Measurements from ENCODE around the gene AKAP13.
A peak's percentile ranks its signal among the peaks of the same experiment; 100 is the strongest.
"Not testable (repeated sequence)": the region's sequence is repeated elsewhere in the genome, so short reads cannot be mapped to it uniquely, and the experiment has no call there.

AKAP13 gene

DNA sequence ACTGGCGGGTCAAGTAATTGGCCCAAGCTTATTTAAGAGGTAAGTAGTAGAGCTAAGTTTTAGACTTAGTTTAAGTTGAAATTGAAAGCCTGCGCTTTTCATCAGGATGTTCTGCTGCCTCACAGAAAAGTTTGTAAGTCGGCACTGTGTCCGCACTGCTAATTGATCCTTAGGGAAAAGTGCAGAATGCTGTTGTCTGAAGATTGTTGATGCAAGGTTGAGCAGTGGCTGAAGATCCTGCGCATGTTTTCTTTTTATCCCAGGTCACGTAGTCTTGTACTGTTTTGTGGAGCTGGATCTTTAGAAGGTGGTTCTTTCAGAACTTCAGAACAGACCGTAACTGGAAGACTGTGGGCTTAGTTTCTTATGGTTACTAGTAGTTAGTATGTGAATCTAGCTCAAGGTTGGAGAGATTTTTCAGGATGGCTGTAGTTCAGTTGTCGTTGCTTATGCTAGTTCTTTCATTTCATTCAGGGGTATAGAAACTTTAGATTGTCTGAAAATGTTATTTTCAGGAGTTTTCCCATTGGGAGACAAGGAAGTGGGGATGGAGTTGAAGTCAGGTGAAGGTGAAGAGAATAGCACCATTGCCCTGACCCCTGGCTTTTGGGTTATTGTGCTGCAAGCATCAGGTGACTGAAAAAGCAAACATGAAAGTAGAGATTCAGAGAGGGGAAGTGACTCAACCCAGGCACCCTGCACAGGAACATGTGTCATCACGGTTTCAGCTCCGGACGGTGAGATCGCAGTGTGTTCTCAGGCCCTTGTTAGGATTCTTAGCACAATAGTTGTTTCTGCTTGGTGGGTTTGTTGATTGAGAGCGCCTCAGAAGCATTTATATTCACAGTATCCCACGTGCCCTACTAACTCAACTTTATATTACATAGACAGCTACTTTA is 32.8 kb downstream of the AKAP13 start:
- peak; percentile 61 for DNase-seq (ENCODE audit: low read depth)

DNA sequence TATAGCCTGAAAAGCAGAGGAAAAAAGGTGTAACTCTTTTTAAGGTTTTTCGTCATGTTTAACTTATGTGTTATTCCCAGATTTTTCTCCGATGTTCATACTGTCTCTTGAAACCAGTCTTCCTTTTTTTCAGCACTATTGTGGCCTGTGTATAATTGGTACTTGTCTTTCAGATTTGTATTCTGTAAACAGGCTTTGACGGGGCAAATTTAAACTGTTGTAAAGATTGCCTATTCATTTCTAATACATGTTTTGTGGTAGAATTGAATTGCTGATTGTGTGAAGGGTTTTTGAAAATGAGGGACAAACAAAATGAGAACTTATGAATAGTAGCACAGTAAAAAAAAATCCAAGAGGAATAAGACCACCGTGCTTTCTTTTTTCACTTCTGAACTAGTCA is 33.6 kb downstream of the AKAP13 start:
- DNase-seq (ENCODE audit: low read depth) = no peak

DNA sequence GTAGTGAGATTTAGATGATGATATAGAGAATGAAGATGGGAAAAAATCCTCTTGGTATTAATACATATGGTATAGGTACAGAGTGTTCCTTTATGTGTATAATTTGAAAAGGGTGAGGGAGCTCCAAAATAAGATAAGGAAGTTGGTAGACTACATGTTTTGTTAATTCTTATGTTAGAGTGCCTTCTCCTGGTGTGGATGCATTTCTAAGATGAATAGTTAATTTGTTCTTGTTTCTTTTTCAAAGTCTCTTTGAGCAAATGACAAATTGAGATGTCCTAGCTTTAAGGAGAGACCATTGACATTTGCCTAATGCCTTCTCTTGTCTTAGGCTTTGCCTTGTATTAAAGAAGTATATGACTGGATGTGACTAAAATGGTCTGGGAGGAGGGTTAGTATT is 34.1 kb downstream of the AKAP13 start:
- no peak for DNase-seq (ENCODE audit: low read depth)

DNA sequence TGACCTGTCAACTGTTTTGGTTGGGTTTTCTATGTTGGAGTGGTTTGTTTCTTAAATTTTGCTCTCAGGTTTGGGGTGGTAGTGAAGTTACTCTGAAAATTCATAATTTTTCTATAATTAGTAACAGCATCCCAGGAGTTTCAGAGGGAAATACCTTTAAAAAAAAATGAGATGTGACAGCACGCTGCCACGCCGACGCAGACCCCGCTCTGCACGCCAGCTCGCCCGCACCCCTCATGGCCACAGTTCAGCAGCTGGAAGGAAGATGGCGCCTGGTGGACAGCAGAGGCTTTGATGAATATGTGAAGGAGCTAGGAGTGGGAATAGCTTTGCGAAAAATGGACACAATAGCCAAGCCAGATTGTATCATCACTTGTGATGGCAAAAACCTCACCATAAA is 34.6 kb downstream of the AKAP13 start:
- DNase-seq (ENCODE audit: low read depth) = no peak

DNA sequence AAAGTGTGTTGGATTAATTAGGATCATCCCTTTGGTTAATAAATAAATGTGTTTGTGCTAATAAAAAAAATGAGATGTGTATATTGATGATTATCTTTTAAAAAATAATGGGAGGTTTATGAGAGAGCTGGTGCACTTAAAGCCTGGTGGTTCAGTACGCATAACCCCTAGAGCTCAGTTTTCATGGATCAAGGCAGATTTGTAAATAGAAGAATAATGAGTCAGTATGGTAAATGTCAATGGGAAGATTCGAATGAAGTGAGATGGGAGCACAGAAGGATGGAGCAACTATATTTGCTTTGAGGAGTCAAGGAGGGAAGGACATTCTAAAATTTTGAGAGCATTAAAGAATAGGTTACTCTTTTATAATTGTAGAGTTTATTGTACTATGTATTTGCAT is 35.4 kb downstream of the AKAP13 start:
- DNase-seq (ENCODE audit: low read depth) = no peak

DNA sequence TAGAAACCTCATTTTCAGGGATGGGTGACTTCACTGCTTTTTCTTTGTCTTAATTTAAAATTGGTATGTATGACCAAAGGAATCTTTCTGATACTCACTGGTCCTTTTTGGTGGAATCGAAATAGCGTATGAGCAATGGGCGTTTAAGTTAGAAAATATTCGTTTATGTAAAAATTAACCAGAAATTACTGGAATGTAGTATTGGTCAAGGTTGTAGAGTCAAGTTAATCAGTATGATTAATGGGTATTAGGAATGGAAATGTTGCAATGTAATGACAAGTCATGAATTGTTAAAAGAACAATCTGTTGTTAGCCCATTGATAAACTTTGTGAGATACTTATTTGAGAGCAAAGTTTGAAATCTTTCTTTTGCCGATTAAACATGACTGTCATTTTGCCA is 36.9 kb downstream of the AKAP13 start:
- no peak for DNase-seq (ENCODE audit: low read depth)

DNA sequence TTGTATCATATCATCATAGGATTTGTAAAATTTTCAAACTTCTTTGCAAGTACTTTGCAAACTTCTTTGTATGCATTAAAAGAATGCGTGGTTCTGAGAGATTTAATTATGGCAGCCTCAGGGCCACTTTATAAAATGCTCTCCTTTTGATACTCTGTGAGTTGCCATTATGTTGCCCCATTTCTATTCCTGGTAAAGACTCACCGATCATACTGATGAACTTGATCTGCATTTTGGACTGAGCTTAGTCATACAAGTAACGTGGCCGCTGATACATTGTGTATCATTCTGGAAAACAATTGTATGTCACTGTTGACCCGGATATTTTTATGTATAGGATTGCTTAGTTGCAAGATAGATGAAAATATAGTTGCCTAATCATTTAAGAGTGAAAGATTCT is 38.8 kb downstream of the AKAP13 start:
- no peak for DNase-seq (ENCODE audit: low read depth)

DNA sequence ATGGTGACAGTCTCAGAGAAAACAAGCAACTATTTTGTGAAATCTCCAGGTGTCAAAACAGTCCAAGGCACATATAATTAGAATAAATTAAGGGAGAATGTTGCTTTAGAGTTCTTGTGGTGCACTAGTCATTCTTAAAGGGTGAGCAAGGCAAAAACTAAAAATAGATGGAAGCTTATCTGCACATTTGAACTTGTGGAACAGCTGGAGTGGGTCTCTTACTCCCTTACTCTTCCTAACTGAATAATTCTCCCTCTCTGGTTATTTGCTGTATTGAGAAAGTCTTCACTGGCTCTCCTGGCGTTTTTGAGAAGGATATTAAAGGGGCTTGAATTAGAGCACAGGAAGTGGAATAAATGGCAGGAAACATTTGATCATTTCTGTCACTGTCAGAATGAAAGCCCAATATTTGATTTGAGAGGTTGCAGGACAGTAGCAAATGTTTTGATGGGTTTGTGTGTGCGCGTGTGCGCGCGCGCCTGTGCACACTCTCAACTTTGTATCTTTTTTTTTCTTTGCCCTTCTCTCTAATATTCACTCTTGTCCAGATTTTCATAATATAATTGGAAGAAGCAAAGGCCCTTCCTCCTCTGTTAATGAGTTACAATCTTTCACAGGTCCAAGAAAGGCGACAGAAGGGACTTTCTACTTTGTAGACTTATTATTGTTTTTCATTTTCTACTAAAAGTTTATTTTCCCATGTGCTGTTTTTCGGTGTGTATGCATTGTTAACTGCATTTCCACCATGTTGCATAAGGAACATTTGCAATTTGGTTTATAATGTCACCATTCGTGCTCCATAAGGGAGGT is 40.9 kb downstream of the AKAP13 start:
- DNase-seq (ENCODE audit: low read depth) = no peak

DNA sequence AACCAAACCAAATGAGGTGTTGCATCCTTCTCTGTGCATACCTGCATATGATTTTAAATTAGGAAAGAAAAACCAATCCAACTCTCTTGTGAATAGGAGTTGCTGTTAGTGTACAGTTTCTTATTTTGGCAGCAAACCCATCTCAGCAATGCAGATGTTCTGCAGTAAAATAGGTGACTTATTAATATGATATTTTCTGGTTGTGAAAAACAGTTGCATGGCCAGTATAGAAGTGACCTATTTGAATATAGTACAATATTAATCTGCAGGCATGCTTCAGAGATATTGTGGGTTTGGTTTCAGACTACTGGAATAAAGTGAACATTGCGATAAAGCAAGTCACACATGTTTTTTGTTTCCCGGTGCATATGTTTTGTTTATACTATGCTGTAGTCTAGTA is 42.2 kb downstream of the AKAP13 start:
- DNase-seq (ENCODE audit: low read depth) = no peak

DNA sequence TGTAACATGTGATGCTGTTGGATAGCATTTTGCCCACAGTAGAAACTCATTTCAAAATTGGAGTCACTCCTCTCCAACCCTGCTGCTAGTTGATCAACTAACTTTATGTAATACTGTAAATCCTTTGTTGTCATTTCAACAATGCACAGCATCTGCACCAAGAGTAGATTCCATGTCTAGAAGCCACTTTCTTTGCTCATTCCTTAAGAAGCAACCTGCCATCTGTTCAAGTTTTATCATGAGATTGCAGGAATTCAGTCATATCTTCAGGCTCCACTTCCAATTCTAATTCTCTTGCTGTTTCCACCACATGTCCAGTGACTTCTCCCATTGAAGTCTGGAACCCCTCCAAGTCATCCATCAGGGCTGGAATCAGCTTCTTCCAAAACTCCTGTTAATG is 42.9 kb downstream of the AKAP13 start:
- no peak for DNase-seq (ENCODE audit: low read depth)

DNA sequence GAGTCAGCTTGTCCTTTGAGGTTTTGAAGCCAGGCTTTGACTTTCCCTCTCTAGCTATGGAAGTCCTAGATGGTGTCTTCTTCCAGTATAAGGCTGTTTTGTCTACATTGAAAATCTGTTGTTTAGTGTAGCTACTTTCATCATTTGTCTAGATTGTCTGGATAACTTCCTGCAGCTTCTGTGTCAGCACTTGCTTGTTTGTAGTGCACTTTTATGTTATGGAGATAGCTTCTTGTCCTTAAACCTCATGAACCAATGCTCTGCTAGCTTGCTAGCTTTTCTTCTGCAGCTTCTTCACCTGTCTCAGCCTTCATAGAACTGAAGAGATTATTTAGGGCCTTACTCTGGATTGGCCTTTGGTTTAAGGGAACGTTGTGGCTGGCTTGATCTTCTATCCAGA is 43.8 kb downstream of the AKAP13 start:
- DNase-seq (ENCODE audit: low read depth) = no peak

DNA sequence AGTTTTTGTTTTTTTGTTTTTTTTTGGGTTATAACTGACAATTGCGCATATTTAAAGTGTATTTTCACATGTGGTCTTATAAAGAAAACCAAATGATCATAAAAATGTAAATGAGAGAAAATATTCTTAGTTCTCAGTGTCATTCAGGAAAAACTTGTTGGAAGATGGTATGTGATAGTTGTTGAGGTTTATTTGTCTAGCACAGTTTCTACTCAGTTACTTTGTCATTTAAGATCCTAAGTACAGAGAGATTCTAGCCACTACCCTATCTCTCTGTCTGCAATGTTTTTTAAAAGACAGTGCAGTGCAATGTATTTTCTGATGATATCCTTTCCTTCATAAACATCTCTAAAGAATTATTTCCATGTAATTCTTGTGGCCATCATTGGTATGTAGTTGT is 46.1 kb downstream of the AKAP13 start:
- DNase-seq (ENCODE audit: low read depth) = no peak

DNA sequence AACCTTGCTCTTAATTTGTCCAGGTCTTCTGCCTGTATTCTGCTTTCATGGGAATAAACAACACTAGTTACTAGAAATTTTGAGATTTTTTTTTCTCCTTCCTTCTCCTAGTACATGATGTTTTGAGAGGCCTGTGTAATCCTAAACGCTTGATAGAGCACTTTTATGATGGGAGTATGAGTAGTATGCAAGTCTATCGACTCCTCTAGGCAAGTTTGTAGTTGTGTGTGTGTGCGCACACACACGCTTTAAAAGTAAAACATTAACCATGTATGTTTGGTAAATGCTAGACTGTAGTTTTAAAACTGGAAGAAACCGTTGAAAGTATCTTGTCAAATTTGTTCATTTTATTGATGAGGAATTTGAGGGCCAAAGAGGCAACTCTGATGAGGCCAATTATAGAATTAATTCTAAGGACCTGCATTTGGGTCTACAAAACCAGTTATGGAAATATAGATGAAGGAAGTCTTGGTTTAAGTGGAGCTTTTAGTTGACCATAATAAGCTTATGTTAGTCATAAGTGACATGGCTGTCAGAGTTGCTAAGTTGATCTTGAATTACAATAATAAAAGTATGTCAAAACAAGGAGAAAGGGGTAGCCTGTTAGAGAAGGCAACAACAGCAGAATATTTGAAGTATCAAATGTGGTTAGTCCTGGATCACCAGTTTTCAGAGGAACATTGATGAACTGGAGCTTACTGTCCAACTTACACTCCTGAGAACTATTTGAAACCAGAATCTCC is 47.1 kb downstream of the AKAP13 start:
- DNase-seq (ENCODE audit: low read depth) = no peak

DNA sequence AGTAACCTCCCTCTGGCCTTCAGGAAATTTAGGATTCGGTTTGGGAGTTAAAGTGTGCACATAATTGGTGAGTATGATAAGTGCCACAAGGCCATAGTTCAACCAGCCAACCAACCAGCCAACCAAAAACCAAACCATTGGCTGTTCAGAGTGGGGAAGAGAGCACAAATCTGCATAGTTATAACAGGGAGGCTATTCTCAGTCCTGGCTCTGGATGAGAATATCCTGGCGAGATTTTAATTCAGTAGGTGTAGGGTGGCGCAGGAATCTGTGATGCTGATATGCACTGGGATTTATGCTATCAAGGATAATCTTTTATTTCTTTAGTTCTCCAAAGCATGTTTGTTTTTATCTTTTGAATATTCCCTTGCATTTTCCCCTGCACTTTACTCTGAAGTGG is 49.1 kb downstream of the AKAP13 start:
- DNase-seq (ENCODE audit: low read depth) = no peak

DNA sequence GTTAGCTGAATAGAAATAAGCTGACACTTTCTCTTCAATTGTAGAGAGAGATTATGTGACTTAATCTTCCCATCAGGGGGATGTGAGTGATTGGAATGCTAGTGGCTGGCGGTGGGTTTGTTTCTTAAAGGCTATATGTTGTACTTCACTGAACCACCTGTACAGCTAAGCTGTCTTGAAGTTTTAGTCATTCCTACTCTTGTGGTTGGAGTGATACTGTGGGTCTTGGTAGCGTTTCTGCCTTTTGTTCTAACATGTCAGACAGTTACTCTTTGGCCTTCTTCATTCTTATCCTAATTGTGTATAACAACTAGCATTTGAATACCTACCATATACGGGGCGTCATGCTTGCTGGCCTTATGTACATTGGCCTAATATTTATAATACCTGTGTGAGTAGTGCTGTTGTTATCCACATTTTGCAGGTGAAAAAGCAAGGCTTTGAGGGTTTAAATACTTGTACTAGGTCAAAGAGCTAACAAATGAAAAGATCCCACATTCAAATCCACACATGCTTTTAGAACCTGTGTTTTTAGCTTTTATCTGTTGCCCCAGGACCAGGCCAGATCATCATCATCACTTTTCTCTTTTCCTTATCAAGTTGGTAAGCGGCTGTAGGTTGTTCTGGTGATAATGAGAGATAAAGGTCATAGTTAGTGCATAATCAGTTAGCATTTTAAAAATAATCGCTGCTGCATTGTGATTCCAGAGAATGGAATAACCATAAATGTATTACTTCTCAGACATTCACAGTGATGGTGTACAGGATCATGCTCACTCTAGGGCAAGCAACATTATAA is 50.2 kb downstream of the AKAP13 start:
- no peak for DNase-seq (ENCODE audit: low read depth)

DNA sequence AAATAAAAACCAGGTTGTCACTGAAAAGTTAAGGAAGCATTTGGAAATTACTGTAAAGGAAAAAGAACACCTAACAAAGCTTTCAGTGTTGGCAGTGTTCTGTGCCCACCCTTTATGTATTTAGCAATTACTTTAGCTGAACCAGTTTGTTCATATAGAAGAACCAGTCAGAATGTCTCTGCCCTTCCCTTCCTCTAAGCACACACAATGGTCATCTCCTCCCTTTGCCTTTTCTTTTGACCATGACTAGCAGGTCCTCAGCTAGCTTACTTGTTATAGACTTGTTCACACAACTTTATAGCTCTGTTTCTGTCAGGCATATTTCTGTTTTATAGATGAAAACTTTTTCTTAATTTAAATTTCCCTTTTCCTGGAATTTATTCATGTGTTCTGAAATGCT is 59.6 kb downstream of the AKAP13 start:
- DNase-seq (ENCODE audit: low read depth) = no peak

DNA sequence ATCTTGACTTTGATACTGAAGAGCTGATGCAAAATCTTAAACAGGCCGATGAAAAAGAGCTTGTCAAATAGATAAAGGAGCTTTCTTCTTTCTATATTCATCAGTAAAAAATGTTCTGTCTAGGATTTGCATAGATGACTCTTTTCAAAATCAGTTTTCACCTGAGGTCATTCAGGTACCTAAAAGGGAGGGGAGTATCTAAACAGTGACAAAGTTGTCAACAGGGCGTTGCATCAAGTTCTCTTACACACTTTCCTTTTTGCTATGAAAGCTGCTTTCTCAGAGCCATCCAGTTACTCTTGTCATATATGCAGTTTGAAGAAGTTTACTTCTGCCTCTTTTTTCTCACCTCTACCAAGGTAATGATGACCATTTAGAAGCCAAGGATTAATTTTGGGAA is 60.0 kb downstream of the AKAP13 start:
- DNase-seq (ENCODE audit: low read depth) = no peak

DNA sequence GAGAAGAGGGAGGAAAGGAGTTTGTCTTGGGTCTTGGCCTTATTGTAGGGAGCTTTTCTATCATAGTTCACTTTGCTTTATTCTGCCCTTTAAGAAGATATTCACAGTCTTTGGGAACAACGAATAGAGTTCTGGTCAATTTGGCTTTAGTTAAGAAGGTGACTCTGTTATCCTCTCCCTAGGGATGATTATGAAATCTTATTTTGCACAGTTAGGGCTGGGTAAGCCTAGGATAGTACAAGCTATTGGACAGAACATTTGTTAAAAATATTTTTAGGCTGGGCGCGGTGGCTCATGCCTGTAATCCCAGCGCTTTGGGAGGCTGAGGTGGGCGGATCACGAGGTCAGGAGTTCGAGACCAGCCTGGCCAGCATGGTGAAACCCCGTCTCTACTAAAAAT is 61.5 kb downstream of the AKAP13 start:
- DNase-seq (ENCODE audit: low read depth) = not testable (repeated sequence)

DNA sequence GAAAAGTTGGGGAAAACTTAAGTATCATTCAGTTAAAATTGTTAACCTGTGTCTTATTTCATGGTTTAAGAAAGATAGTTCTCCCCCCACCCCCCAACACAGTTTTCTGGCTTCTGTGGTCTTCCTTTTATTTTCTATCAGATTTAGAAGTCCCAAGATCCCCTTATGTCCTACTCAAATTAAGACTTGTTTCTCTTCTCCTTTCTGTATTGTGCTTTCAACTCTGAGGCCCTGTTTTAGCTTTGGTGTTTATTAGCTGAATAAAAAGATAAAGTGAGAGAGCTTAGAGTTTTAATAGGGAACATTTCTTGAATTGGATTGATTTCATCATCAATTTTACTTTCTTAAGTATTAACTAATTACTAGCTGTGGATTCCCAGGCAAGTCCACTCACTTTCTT is 62.6 kb downstream of the AKAP13 start:
- no peak for DNase-seq (ENCODE audit: low read depth)

DNA sequence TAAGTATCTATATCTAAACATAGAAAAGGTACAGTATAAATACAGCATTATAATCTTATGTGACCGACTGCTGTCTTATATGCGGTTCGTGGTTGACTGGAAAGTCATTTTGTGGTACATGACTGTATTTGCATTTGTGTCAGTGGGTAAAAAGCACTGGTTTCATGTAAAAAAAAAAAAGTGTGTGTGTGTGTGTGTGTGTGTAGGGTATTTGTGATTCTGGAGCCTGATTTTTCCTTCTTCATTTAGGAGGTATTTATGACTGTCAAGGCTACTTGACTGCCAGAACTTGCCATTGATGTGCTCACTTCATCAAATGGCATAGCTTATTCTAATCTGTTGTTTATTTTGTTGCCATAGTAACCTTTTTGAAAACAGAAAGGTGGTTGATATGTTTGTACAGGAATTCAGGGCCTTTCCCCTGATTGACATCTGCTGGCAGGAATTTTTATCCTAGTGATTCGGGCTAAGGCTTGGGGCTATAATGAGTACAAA is 63.2 kb downstream of the AKAP13 start:
- DNase-seq (ENCODE audit: low read depth) = no peak

DNA sequence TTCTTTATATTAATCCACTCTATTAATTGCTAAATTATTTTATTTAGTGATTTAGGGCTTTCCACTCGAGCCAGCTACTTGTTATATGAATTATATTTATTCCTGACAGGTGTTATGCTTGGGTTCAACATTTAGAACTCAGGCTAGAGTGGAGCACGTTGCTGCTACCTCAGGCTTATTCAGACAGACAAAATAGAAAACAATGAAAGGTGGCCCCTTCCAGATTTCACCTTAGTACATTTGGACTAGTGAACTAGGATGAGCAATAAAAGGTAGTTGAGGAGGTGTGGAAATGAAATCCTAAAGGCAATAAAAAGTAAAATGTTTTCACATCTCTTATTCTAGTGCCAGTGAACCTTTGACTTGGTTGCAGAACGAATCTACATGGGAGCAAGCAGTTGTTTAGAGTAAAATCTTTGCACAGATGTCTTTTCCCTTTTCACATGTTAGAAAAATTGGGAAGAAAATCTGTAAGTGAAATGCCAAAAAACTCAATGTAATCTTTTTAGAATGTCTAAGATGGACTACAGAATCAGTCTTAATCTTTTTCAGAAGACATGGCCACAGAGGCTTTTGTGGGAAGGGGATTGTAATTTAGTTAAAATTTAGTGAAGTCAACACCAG is 63.8 kb downstream of the AKAP13 start:
- DNase-seq (ENCODE audit: low read depth) = no peak
